Measurements from ENCODE around the gene SHROOM1.
"Not testable (repeated sequence)": the region's sequence is repeated elsewhere in the genome, so short reads cannot be mapped to it uniquely, and the experiment has no call there.

DNA sequence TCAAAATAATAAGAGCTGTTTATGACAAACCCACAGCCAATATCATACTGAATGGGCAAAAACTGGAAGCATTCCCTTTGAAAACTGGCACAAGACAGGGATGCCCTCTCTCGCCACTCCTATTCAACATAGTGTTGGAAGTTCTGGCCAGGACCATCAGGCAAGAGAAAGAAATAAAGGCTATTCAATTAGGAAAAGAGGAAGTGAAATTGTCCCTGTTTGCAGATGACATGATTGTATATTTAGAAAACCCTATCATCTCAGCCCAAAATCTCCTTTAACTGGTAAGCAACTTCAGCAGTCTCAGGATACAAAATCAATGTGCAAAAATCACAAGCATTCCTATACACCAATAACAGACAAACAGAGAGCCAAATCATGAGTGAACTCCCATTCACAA is 26.2 kb downstream of the SHROOM1 start:
- not testable (repeated sequence) for TF ChIP-seq ZNF274 (IDR thresholded peaks at IDR 0.05; ENCODE audit: low read depth, low read length); YY1 (IDR thresholded peaks at IDR 0.05; ENCODE audit: insufficient read depth, insufficient read length); SUZ12 (IDR thresholded peaks at IDR 0.05; ENCODE audit: extremely low read depth, insufficient read depth, insufficient read length)
